A549 (cell line): ENCODE results near the gene BCOR. TPM values are rescaled to one million over a fixed set of nuclear protein-coding genes. Genes with fewer than 3 reads are reported as not detected.

Experiments
- ATAC-seq, 2 experiments: fragments of 200-7000 bp in 1 of 2; fragments of >200 bp in 1 of 2; cut with Nextera tagmentation in 1 of 2; cut with Tn5 transposase in 1 of 2; 3 replicates each; pipeline versions ENCODE4 v1.8.0 to v1.9.1; 2018 to 2020; ENCODE audit warnings: mild to moderate bottlenecking in 1 of 2, moderate library complexity in 1 of 2
- CTCF ChIA-PET: fragments of 300-600 bp; sonication (Branson Sonifier 250); formaldehyde crosslinking; extraction: SDS; loops from one replicate; lab custom pipeline; 2021; ENCODE audit warnings: antibody characterized with exemption, inconsistent platforms; lab: Yijun Ruan, JAX
- POLR2A ChIA-PET: fragments of 350-600 bp; formaldehyde crosslinking; extraction: SDS; loops from one replicate; lab custom pipeline; 2021; ENCODE audit warnings: antibody characterized with exemption, inconsistent platforms; lab: Yijun Ruan, JAX
- DNase-seq, 2 experiments: peaks; one replicate each; pipeline versions ENCODE4 v3.0.0 to v3.0.0-alpha.2; 2011 to 2016; ENCODE audit warnings: low read depth in 1 of 2, low spot score in 1 of 2
- FAIRE-seq: peaks from 2 replicates; lab custom pipeline; 2011; peaks lifted over from hg19 to GRCh38; lab: Jason Lieb, UNC
- H3K27ac ChIP-seq, 2 experiments: fragments of >200 bp; sonication (Bioruptor Twin); formaldehyde crosslinking; 3 replicates each; pipeline ENCODE4 v1.5.1; 2016 to 2017
- H3K4me1 ChIP-seq: fragments of >200 bp; sonication (Bioruptor Twin); formaldehyde crosslinking; 3 replicates; pipeline ENCODE4 v1.6.1; 2016
- H3K4me2 ChIP-seq: fragments of >200 bp; sonication (Bioruptor Twin); formaldehyde crosslinking; 3 replicates; pipeline ENCODE4 v1.6.1; 2016
- H3K4me3 ChIP-seq: fragments of >200 bp; sonication (Bioruptor Twin); formaldehyde crosslinking; 3 replicates; pipeline ENCODE4 v1.5.1; 2016
- H3K9me3 ChIP-seq: fragments of >200 bp; sonication (Bioruptor Twin); formaldehyde crosslinking; 3 replicates; pipeline ENCODE4 v1.6.1; 2016
- CBX2 ChIP-seq: fragments of 200-600 bp; sonication (generic); IDR thresholded peaks from 2 replicates; pipeline ENCODE4 v1.6.1; 2016; ENCODE audit warnings: low read depth, mild to moderate bottlenecking, borderline replicate concordance
- CHD4 ChIP-seq: fragments of 200-600 bp; sonication (generic); IDR thresholded peaks from 2 replicates; pipeline ENCODE4 v1.6.1; 2016; ENCODE audit warnings: antibody characterized with exemption, mild to moderate bottlenecking, borderline replicate concordance
- EHMT2 ChIP-seq: fragments of 200-600 bp; sonication (generic); IDR thresholded peaks from 2 replicates; pipeline ENCODE4 v1.6.1; 2016; ENCODE audit warnings: antibody characterized with exemption, low read depth, mild to moderate bottlenecking, moderate library complexity
- ESRRA ChIP-seq: fragments of 150-350 bp; IDR thresholded peaks from 2 replicates; pipeline ENCODE4 v1.6.1; 2014; ENCODE audit warnings: mild to moderate bottlenecking, low read length, borderline replicate concordance
- FOSB ChIP-seq: fragments of 250-450 bp; sonication (Bioruptor Pico); IDR thresholded peaks from 2 replicates; pipeline ENCODE4 v1.5.0; 2020; ENCODE audit warnings: mild to moderate bottlenecking, moderate library complexity
- GATA3 ChIP-seq: IDR thresholded peaks from 2 replicates; pipeline ENCODE4 v1.6.1; 2012; ENCODE audit warnings: borderline replicate concordance
- HEYL ChIP-seq: fragments of 250-450 bp; sonication (Bioruptor Pico); IDR thresholded peaks from 2 replicates; pipeline ENCODE4 v1.8.0; 2021; ENCODE audit warnings: mild to moderate bottlenecking, moderate library complexity
- HOXB13 ChIP-seq: fragments of 250-450 bp; sonication (Bioruptor Pico); IDR thresholded peaks from 2 replicates; pipeline ENCODE4 v1.5.0; 2020; ENCODE audit warnings: low read depth, mild to moderate bottlenecking, moderate library complexity
- HOXB5 ChIP-seq: fragments of 250-450 bp; sonication (Bioruptor Pico); IDR thresholded peaks from 2 replicates; pipeline ENCODE4 v1.5.0; 2020; ENCODE audit warnings: mild to moderate bottlenecking, moderate library complexity
- JUN ChIP-seq, 2 experiments: fragments of >200 bp; sonication (Bioruptor Twin); formaldehyde crosslinking; IDR thresholded peaks; 2 replicates in 1 of 2; 3 replicates in 1 of 2; pipeline ENCODE4 v1.6.1; 2016 to 2017
- MAFK ChIP-seq: fragments of 450-650 bp; IDR thresholded peaks from 2 replicates; pipeline ENCODE4 v1.6.1; 2014; ENCODE audit not compliant: partially characterized antibody
- MAZ ChIP-seq: fragments of 150-350 bp; IDR thresholded peaks from 2 replicates; pipeline ENCODE4 v1.6.1; 2014; ENCODE audit warnings: antibody characterized with exemption, low read depth, low read length, borderline replicate concordance
- MYC ChIP-seq: IDR thresholded peaks from 2 replicates; pipeline ENCODE4 v1.6.1; 2012; ENCODE audit warnings: mild to moderate bottlenecking, inconsistent platforms, low read length, improper control_type of control experiment, borderline replicate concordance
- NFE2L2 ChIP-seq: fragments of 150-350 bp; conservative IDR thresholded peaks from 2 replicates; pipeline ENCODE4 v1.6.1; 2014; ENCODE audit warnings: low read length
- NPAS2 ChIP-seq: fragments of 250-450 bp; sonication (Bioruptor Pico); IDR thresholded peaks from 2 replicates; pipeline ENCODE4 v1.8.0; 2022; ENCODE audit warnings: mild to moderate bottlenecking, moderate library complexity, borderline replicate concordance
- RARB ChIP-seq: fragments of 250-450 bp; sonication (Bioruptor Pico); IDR thresholded peaks from 2 replicates; pipeline ENCODE4 v1.8.0; 2021; ENCODE audit warnings: mild to moderate bottlenecking, moderate library complexity
- RCOR1 ChIP-seq: fragments of 150-350 bp; IDR thresholded peaks from 2 replicates; pipeline ENCODE4 v1.6.1; 2014; ENCODE audit warnings: antibody characterized with exemption, low read length, low read depth
- RFX5 ChIP-seq: fragments of 450-650 bp; IDR thresholded peaks from 2 replicates; pipeline ENCODE4 v1.7.1; 2014; ENCODE audit warnings: antibody characterized with exemption, mild to moderate bottlenecking, moderate library complexity
- SMC3 ChIP-seq: fragments of >200 bp; sonication (Bioruptor Twin); formaldehyde crosslinking; IDR thresholded peaks from 3 replicates; pipeline ENCODE4 v1.6.1; 2018; ENCODE audit warnings: inconsistent platforms
- SREBF2 ChIP-seq: fragments of 450-650 bp; IDR thresholded peaks from 2 replicates; pipeline ENCODE4 v1.6.1; 2014; ENCODE audit warnings: mild to moderate bottlenecking, moderate library complexity
- TFCP2L1 ChIP-seq: fragments of 250-450 bp; sonication (Bioruptor Pico); IDR thresholded peaks from 2 replicates; pipeline ENCODE4 v1.5.0; 2021; ENCODE audit warnings: mild to moderate bottlenecking
- ZSCAN20 ChIP-seq: fragments of 250-450 bp; sonication (Bioruptor Pico); IDR thresholded peaks from 2 replicates; pipeline ENCODE4 v1.8.0; 2022; ENCODE audit warnings: mild to moderate bottlenecking, moderate library complexity
- WGBS: methylation state at CpG from one replicate; pipeline ENCODE4 v1.1.6; 2017; ENCODE audit errors: missing lambda C conversion rate; 5-methylcytosine and 5-hydroxymethylcytosine counted together
- polyA plus RNA-seq, 4 experiments: library from polyadenylated mRNA; depleted of rRNA in 3 of 4; stranded (reverse); fragments of >200 nt; fragmentation: RNase III in 1 of 4; extraction: RNeasy Plus Mini Kit Qiagen cat#74134 plus additional on column Dnase treatment in 1 of 4; gene quantifications; 2 replicates in 3 of 4; 3 replicates in 1 of 4; pipeline ENCODE4 v1.2.3, GENCODE V29; 2011 to 2017
- TF ChIP-seq, protein P1 (sequence below): fragments of 250-450 bp; sonication (Bioruptor Pico); IDR thresholded peaks from 2 replicates; pipeline ENCODE4 v1.5.0; 2020; ENCODE audit warnings: low read depth, mild to moderate bottlenecking, moderate library complexity
- TF ChIP-seq, protein P2 (sequence below): fragments of 250-450 bp; sonication (Bioruptor Pico); IDR thresholded peaks from 2 replicates; pipeline ENCODE4 v1.5.0; 2021; ENCODE audit warnings: mild to moderate bottlenecking, moderate library complexity, borderline replicate concordance
- TF ChIP-seq, protein P3 (sequence below): IDR thresholded peaks from 2 replicates; pipeline ENCODE4 v1.6.1; 2012
- TF ChIP-seq, protein P4 (sequence below): IDR thresholded peaks from 2 replicates; pipeline ENCODE4 v1.6.1; 2012

BCOR gene
- polyA plus RNA-seq, 2 of the 4 experiments (the other 2 are of a cell fraction) = 12.2 to 12.6 TPM

DNA sequence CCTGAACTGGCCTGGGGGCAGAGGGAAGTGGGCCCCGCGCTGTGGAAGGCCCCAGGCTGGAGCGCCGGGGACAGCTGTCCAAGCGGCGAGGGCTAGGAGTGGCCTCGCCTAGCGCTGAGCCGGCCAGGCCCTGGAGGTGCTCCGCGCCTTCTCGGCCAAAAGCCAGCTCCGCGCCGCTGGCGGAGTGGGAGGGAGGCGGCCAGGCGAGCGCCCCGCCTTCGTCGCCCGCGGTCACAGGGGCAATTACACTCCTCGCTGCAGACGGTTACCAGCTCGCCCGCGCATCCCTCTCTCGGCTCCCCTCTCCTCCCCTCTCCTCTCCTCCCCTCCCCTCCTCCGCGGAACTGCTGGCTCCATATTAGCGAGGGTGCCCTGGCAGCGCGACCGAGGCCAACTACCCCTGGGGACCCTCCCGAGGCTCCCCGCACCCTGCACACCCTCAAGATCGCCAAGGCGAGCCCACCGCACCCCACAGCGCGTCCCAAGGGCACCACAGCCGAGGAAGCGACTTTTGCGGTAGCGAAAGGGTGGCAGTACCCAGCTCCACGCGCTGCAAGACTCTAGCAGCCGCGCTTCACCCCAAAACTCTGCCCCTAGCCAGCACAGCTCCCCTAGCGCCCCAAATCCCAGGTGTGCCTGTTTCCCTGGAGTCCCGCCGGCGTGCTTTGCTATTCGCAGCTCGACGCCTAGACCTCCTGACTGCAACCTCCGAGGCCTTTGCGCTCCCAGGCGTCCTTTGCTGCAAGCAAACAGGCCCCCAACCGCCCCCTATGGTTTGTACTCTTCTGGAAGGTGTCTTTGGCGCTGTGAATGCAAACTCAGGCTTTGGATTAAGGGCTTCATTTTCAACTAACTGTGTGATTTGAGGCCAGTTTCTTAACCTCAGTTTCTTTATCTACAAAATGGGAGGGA lies 91.4 kb downstream of the BCOR start:
- CTCF ChIA-PET = no interaction called here
- H3K4me1 ChIP-seq = 0 out of 3 replicates have a peak, but pooled peaks cover 3% of the 10 kb centered on the region
- no peak overlapping the region for H3K27ac ChIP-seq
- H3K4me2 ChIP-seq = no peak overlapping the region
- FAIRE-seq = no peak
- no peak for DNase-seq
- TF ChIP-seq TFCP2L1 (CRISPR knock-in tag) = no peak
- TF ChIP-seq FOSB (CRISPR knock-in tag) = no peak
- no peak for TF ChIP-seq HEYL (CRISPR knock-in tag)
- TF ChIP-seq MAZ = no peak
- TF ChIP-seq CBX2 = no peak
- no peak for TF ChIP-seq RARB (CRISPR knock-in tag)
- TF ChIP-seq SREBF2 = no peak
- no peak for TF ChIP-seq EHMT2
- TF ChIP-seq HOXB13 (CRISPR knock-in tag) = no peak
- TF ChIP-seq, protein P1, sequence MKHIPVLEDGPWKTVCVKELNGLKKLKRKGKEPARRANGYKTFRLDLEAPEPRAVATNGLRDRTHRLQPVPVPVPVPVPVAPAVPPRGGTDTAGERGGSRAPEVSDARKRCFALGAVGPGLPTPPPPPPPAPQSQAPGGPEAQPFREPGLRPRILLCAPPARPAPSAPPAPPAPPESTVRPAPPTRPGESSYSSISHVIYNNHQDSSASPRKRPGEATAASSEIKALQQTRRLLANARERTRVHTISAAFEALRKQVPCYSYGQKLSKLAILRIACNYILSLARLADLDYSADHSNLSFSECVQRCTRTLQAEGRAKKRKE (CRISPR knock-in tag) = no peak
- TF ChIP-seq CHD4 = no peak
- no peak for TF ChIP-seq MYC
- TF ChIP-seq, protein P2, sequence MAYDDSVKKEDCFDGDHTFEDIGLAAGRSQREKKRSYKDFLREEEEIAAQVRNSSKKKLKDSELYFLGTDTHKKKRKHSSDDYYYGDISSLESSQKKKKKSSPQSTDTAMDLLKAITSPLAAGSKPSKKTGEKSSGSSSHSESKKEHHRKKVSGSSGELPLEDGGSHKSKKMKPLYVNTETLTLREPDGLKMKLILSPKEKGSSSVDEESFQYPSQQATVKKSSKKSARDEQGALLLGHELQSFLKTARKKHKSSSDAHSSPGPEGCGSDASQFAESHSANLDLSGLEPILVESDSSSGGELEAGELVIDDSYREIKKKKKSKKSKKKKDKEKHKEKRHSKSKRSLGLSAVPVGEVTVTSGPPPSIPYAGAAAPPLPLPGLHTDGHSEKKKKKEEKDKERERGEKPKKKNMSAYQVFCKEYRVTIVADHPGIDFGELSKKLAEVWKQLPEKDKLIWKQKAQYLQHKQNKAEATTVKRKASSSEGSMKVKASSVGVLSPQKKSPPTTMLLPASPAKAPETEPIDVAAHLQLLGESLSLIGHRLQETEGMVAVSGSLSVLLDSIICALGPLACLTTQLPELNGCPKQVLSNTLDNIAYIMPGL = no peak
- TF ChIP-seq ZSCAN20 (CRISPR knock-in tag) = no peak
- TF ChIP-seq JUN (IDR thresholded peaks at IDR 0.05) = no peak
- no peak for TF ChIP-seq SMC3
- TF ChIP-seq HOXB5 = no peak
- ATAC-seq = no peak
- 90% methylated on average over 35 of the region's 63 CpGs for WGBS
- H3K9me3 ChIP-seq = no peaks in the 10 kb centered on the region
- POLR2A ChIA-PET = no interaction called here
- H3K4me3 ChIP-seq = no peak overlapping the region

DNA sequence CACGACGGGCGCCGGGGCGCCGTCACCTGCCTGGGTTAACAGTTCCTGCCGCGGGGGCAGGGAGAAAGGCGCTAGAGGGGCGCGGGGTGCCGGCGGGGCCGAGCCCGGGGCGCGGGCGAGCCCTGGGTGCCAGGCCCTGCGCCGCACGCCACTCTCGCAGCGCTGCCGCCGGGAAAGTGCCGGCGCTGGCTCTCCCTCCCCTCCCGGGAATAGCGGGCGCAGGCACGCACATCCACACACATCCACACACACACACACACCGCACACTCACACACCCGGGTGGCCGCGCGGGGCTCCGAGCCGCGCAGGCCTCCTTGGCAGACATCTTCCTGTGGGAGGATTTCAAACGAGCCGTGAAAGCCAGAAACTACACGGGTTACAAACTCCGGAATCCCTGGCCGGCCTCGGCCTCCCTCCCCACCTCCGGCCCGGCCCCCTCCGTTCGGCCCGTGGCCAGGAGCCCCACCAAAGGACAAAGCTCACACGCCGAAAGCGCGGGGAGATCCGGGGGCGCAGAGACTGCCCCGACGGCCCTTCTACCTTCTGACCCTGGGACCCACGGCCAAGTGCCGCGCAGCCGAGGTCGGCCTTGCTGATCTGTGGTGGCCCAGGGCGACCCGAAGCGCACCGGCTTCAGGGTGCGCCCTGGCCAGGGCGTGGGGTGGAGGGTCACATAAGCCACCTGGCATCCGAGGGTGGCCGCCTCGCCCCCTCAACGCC lies 92.3 kb downstream of the BCOR start:
- ATAC-seq (no peak), FAIRE-seq (no peak)
- WGBS = 98% methylated on average over 29 of the region's 73 CpGs

DNA sequence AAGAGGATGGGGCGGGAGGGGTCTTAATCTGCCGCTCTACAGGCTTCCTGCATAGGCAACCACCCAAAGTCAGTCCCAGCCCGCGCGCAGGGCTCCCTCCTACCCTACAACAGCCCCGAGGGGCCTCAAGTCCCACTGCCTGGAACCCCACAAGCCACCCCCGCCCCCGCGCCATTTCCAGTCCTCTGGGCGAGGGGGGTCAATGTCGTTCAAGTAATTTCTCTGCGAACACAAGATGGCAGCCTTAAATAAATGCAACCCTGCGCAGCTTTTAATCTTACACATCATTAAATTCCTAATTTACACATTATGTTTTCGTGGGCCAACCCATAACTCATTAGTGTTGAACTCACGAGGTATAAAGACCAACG lies 92.9 kb downstream of the BCOR start:
- WGBS = 93% methylated on average over 16 of the region's 16 CpGs
- ChIA-PET POLR2A (no interaction called here), CTCF (interaction anchor here (0.6 kb wide), 1 partner anchor 85 kb away, joined by 4 read pairs; no protein-coding TSS in a partner anchor)
- FAIRE-seq (no peak), ATAC-seq (no peak), DNase-seq (no peak)
- no peak overlapping the region for H3K4me2 ChIP-seq
- H3K27ac ChIP-seq = no peak overlapping the region
- 0 out of 3 replicates have a peak, but pooled peaks cover 3% of the 10 kb centered on the region for H3K4me1 ChIP-seq
- H3K9me3 ChIP-seq = no peaks in the 10 kb centered on the region
- no peak overlapping the region for H3K4me3 ChIP-seq
- TF ChIP-seq NPAS2 (CRISPR knock-in tag) (no peak), MYC (no peak), GATA3 (no peak), RCOR1 (no peak), HOXB13 (CRISPR knock-in tag) (no peak), NFE2L2 (no peak), CHD4 (no peak)
- TF ChIP-seq, protein P3, sequence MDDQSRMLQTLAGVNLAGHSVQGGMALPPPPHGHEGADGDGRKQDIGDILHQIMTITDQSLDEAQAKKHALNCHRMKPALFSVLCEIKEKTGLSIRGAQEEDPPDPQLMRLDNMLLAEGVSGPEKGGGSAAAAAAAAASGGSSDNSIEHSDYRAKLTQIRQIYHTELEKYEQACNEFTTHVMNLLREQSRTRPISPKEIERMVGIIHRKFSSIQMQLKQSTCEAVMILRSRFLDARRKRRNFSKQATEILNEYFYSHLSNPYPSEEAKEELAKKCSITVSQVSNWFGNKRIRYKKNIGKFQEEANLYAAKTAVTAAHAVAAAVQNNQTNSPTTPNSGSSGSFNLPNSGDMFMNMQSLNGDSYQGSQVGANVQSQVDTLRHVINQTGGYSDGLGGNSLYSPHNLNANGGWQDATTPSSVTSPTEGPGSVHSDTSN = no peak
- TF ChIP-seq, protein P4, sequence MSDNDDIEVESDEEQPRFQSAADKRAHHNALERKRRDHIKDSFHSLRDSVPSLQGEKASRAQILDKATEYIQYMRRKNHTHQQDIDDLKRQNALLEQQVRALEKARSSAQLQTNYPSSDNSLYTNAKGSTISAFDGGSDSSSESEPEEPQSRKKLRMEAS = no peak

More for the DNA sequence above, 92.3 kb downstream of the BCOR start:
- TF ChIP-seq CHD4 (no peak), EHMT2 (no peak), MAFK (no peak), RFX5 (no peak), HEYL (CRISPR knock-in tag) (no peak), HOXB5 (no peak), ESRRA (no peak)
- TF ChIP-seq, all 56 proteins: peak for 0
- Histone ChIP-seq H3K4me3 (no peak overlapping the region), H3K4me2 (no peak overlapping the region), H3K27ac (no peak overlapping the region), H3K4me1 (0 out of 3 replicates have a peak, but pooled peaks cover 3% of the 10 kb centered on the region), H3K9me3 (no peaks in the 10 kb centered on the region)
- no peak for DNase-seq
- ChIA-PET CTCF (no interaction called here), POLR2A (no interaction called here)
